Measurements from ENCODE around the gene OPN4. TPM values are rescaled to one million over a fixed set of nuclear protein-coding genes. Genes with fewer than 3 reads are reported as not detected.
A peak's percentile ranks its signal among the peaks of the same experiment; 100 is the strongest.

OPN4 gene
- total RNA-seq, 1 donor from 2014 or later, result not detected

DNA sequence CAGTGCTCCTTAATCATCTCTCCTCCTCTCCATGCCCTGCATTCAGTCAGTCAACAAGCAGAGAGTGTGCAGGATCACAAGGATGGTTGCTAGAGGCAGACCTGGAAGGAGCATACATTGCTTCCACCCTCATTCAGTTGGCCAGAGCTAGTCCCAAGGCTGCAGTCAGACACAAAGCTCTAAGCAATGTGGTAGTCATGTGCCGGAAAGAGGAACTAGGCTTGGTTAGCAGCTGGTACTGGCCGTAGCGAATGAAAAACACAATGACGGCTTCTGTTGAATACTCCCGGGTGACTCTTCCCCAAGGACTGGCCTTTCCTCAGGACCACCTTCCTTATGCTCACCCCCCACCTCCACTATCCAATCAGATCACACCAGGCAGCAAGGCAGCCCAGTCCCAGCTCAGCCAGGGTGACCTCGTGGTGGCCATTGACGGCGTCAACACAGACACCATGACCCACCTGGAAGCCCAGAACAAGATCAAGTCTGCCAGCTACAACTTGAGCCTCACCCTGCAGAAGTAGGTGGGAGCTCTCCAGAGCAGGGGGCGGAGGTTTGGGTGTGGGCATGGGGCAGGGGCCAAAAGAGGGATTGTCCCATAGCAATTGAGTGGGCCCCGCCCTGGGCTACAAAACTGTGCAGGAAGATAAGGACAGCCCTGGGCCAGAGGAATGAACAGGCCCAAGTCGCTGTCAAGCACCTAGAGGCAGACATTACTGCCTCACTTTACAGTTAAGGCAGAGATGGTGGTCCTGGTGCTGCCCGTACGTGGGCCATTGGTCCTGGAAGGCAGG lies 24.8 kb downstream of the OPN4 start:
- DNase-seq (ENCODE audit: low read depth), result no peak

DNA sequence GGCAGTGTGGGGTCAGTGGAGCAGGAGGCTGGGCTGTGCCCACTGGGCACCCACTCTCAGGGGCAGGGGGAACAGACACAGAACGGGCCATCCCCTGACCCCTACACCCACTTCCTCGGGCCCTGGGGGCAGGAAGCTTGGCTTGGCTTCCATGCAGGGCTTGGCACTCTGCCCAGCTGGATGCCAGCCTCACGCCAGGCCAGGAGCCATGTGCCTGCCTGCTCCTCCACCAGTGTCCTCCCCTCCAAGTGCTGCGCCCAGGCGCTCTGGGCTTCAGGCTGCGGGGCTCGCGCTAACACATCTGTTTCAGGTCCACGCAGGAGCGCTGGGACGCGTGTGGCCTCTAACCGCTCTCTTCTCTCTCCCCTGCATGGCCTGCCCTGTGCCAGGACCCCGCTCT lies 26.7 kb downstream of the OPN4 start:
- DNase-seq (ENCODE audit: low read depth), result no peak

DNA sequence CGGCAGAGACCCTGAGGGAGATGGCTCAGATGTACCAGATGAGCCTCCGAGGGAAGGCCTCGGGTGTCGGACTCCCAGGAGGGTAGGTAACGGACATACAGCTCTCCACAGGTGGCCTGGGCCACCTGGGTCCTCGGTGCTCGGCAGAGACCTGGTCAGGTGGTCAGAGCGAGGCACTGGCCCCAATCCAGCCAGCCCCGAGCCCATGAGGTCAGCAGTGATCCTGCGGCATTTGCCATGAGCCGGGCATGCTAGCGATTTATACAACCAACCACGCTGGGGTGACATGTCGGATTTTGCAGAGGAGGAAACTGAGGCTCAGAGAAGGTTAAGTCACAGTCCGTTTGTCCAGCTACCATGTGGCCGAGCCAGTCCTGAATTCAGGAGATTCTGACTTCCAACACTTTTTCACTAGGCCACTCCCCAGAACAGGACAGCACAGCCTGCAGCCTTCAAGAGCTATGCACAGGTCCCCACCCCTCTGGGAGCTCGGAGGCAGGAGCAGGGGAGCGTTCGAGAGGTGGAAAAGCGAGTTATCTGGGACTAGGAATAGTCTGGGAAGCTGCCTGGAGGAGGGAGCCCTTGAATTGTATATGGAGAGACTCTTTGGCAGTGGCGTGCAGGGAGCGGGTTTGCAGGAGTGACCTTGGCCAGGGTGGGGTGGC lies 27.5 kb downstream of the OPN4 start:
- DNase-seq (ENCODE audit: low read depth), result no peak

DNA sequence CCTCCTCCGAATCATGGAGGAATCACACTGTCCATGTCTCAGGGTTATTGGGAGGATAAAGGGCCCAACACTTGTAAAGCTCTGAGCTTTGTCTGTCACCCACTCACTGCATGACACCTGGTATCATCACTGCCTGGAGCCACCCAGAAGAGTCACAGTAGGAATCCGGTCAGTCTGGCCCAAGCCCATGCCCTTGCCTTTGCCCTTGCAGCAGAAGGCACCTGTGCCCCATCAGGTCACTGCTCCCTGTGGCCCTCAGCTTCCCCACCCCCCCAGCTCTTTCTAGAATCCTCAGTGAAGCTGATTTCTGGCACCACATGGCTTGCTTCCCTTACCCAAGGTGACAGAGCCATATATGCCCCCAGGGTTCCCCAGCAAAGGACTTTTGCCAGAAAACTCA lies 28.3 kb downstream of the OPN4 start:
- no peak for DNase-seq (ENCODE audit: low read depth)

DNA sequence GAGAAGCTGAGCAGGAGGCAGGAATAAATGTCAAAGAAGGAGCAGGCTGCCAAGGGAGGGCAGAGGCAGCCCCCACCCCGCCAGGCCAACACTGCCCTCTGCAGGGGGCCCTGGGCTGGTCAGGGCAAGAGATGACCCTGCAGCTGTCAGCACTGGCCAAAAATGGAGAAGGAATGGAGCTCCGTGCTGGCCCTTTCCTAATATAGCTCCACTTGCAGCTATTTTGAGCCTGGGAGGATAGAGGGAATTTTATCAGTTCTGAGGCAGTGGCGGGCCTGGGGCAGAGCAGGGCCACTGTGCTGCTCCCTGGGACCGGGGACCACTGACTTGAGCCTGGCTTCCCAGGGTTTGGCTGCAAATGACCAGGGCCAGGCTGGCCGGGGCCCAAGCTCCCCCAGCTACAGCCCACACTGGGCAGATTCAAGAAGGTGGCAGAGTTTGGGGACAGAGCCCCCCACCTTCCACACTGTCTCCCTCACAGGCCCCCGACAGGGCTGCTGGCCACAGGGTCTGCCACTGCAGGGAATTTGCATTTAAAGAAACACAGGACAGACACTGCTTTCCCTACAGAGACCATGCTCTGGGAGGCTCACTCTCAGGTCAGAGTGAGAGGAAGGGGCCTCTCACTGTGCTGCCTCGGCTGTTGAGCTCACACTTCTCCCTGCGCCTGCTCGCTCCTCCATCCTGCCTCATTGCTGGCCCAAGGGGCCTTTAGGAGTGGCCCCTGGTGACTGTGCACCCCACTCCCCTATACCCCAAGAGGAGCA lies 30.2 kb downstream of the OPN4 start:
- no peak for DNase-seq (ENCODE audit: low read depth)

DNA sequence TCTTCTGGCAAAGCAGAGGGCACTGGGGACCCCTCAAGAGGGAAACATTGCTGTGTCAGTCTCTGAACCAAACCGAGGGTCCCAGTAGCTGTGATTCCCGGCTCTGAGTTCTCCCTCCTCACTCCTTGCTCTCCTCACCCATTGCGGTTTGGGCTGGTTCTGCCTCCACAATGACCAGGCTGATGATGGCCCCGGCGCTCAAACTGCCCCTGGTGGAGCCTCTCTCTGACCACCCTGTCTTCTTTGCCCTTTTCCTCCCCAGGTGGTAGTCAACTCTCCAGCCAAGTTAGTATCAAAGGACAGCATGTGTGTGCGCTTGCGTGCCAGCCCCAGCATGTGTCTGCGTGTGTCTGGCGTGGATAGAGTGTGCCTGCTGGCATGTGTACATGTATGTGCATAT lies 31.1 kb downstream of the OPN4 start:
- DNase-seq (ENCODE audit: low read depth), result no peak

DNA sequence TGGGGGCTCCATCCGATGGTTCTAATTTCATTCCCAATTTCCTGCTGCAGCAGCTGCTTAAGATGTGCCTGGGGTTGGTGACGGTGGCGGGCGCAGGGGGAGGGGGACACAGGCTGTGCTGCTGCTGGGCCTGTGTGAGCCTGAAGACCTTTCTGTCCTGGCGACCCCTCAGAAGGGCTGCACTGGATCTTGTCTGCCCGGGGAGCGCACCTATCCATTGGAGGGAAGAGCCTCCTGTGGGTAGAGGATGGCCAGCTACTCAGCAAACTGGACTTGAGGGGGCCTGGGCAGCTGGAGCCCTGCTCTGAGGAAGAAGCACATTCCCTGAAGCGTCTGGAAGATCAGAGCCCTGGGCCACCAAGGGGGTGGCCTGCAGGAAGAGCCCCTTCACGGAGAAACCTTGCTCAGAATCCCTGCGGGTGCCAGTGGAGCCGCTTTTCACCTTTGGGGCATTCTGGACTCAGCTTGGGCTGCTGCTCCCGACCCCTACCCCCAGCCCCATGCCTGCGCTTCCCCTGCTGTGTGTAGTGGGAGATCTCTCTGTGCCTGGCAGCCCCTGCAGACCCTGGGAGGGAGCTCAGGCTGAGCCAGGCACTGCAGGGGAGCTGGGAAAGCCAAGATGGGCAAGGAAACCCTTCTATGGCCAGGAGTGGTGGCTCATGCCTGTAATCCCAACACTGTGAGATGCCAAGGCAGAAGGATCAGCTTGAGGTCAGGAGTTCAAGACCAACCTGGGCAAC lies 31.7 kb downstream of the OPN4 start:
- no peak for DNase-seq (ENCODE audit: low read depth)

DNA sequence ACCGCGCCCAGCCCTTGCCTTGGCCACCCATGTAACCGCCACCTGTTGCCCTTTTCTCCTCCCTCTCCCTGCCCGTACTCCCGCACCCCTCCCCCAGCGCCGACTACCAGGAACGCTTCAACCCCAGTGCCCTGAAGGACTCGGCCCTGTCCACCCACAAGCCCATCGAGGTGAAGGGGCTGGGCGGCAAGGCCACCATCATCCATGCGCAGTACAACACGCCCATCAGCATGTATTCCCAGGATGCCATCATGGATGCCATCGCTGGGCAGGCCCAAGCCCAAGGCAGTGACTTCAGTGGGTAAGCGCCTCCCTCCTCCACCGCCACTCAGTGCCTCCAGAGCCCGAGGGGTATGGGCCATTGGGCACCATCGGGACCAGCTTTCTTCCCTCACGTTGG lies 32.6 kb downstream of the OPN4 start:
- DNase-seq (ENCODE audit: low read depth), result no peak

DNA sequence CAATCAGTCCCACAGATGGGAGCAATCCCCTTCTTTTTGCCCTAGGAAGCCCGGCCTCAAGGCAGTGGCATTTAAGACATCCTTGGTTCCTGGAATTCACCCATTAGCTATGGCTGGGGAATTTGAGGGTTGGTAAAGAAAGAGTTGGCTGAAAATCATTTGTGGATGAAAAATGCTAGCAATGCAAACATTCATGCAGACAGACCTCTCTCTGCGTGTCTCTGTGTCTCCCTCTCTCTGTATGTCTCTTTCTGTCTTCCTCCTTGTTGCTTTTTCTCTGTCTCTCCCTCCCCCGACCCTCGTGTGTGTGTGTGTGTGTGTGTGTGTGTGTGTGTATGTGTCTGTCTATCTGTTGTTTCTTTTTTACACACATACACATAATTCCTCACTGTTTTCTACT lies 33.4 kb downstream of the OPN4 start:
- DNase-seq (ENCODE audit: low read depth), result peak; percentile 48

DNA sequence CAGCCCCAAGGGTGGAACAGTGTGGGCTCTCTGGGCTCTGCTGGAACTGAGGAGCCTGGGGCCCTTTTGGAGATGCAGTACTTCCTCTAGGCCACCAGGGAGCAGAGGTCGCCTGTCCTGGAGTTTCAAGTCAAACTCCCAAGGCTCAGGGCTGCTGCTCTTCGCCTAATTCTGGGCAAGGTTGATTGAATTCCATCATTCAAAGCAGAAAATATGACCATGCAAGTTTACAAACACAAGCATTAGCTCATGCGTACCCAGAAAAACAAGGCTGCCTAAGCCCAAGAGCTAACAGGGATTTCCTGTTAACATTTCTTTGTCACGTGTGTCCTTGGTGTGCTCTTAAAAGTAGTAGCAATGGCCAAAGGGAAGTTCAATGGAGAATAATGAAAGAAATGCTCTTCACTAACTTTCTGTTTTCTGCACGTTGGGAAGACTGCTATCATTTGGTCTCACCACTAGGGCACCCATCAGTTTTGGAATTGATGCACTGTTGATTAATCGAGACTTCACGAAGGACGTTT lies 34.1 kb downstream of the OPN4 start:
- peak; percentile 52 for DNase-seq (ENCODE audit: low read depth)

DNA sequence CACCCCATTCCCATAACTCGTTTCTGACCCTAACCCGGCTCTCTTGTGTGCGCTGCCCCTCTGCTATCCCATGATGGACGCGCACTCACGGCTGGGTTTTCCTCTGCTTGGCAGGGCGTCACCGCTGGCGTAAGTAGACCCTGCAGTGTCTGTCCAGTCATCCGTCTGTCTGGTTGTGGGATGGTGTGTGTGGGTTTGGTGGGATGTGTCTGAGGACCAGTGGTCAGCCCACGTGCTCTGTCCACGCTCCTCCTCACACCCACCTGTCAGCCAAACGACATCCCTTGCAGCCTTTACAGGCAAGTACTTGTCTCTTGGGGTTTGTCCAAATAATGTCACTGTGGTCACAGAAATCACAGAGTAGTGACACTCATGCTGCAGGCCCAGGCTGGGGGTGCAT lies 34.8 kb downstream of the OPN4 start:
- DNase-seq (ENCODE audit: low read depth), result no peak

DNA sequence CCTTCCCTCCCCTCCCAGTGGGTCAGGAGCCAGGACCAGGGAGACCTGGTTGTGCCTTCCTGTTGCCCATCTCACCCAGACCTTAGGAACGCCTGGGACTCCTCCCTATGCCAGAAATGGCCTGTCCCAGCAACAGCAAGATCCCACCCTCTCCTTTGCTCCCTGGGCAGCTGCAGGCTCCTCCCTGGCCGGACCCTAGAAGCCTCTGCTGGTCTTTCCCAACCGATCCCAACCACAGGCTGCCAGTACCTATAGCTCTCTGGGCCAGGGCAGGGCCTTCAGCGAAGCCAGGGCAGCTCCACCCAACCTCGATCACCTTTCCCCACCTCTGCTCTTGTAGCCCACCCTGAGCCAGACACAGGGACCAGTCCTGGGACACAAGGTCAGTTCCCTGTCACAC lies 35.9 kb downstream of the OPN4 start:
- DNase-seq (ENCODE audit: low read depth), result no peak

DNA sequence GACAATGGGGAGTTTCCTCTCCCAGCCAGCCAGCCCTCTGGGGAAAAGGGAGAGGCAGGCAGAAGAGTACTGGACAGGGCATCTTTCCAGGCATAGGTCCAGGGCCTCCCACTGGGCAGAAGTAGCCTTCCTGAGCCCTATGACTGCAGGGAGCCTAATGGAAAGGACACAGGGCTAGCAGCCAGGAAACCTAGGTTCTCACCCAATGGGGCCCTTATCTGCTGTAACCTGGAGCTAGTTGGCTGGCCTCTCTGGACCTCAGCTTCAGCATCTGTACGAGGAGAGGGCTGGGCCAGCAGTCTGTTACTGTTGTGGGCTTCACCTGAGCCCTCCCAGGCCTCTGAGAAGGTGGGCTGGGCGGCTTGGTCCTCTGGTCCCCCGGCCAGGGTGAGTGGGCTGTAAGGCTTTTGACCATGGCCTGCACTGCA lies 36.3 kb downstream of the OPN4 start:
- no peak for DNase-seq (ENCODE audit: low read depth)

DNA sequence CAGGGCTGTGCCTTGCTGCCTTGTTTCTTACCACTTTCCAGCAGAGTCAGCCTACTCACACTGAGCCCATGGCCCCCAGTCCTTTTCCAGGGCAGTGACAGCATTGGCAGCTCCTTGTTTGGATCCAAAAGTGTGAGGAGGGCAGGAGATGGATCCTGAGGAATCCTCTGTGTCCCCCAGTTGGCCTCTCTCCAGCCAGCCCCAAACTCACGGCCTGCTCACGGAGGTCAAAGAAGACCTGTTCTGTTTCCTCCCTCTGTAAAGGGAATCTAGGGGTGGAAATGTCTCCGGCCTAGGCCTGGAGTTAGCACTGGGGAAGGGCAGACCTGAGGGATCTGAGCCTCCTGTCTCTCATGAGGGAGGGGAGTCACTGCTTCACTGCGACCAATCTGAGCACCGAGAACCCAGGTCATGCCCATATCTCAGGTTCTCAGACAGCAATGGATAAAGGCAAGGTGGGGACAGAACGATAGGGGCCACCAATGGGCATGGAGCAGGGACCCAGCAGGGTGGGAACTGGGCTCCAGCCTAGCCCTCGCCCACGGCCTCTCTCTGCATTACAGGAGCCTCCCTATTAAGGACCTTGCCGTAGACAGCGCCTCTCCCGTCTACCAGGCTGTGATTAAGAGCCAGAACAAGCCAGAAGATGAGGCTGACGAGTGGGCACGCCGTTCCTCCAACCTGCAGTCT lies 37.1 kb downstream of the OPN4 start:
- DNase-seq (ENCODE audit: low read depth), result no peak

DNA sequence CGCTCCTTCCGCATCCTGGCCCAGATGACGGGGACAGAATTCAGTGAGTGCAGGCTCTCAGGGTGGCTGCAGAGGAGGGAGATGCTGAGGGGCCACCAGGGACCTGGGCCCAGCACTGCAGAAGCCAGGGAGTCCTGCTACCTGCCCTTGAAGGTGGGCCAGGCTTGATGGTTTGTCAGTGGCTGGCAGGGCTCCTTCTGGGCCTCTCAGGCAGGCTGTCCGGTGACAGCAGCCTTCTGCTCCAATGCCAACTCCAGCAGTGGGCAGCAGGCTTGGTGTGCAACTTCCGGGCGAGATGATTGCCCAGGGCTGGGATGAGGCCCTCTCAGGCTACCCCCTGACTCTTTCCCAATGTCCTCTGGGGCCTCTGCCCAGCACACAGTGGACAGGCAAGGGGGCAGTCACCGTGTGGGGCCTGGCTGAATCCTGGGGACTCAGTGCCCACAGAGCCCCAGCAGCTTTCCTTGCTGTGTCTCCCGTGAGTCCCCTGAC lies 37.7 kb downstream of the OPN4 start:
- DNase-seq (ENCODE audit: low read depth), result no peak

DNA sequence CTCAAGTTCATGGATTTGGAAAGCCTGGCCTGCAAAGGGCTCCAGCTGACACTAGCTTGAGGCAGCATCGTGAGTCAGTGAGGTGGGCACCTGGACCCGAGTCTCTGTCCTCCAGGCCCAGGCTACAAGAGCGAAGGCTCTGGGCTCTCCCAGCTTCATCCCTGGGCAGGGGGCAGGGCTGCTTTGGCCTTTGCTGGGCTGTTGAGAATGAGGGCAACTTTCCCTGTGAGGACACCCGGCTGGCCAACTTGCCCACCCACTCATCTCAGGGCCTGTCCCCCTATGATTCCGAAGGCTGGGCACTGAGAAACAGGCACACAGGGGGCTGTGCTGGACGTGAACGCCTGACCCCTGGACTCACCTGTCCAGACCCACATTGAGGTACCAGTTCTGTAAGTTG lies 38.3 kb downstream of the OPN4 start:
- DNase-seq (ENCODE audit: low read depth), result no peak

DNA sequence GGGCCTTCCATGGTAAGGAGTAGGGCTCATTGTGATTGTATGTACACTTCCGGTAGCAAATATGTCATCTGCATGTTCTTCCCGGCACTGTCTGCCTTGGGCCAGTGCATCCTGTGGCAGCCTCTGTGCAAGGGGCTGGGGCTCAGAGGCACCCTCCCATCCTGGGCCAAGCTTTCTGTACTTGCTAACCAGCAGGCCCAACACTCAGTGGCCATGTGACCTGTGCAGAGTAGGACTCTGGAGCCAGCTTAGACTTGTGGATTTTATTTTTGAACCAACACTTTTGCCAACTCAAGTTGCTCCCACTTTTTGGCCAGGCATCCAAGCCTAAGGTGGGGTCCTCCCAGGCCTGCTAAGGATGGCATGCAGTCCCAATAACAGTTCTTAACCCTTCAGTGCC lies 38.9 kb downstream of the OPN4 start:
- no peak for DNase-seq (ENCODE audit: low read depth)

DNA sequence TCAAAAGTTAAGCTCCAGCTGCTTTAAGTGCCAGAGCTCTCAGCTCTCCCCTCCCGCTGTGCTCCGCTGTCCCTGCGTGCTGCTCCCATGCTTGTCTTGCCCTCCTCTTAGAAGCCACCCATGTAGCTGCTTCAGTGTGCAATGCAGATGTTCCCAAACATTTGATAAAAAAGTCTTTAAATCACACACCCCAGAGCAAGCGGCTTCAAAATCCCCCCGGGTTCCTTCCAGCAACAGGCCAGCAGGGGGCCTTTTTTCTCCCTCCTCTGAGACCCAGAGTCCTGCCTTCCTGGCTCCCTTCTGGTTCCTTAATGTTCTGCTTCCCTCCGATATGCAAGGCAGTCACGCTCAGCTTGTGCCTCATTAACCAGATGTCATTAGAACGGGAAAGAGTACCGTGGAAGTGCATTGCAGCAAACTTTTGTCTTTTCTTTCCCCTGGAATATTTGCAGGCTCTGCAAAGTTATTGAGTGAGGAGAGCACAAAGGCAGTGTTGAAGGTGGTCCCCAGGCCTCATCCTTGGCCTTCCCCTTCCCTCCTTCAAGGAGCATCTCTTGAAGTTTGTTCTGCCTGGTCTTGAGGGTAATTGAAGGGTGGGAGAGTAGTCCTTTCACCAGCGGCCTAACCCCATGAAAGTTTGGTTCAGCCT lies 39.5 kb downstream of the OPN4 start:
- DNase-seq (ENCODE audit: low read depth), result peak; percentile 69

DNA sequence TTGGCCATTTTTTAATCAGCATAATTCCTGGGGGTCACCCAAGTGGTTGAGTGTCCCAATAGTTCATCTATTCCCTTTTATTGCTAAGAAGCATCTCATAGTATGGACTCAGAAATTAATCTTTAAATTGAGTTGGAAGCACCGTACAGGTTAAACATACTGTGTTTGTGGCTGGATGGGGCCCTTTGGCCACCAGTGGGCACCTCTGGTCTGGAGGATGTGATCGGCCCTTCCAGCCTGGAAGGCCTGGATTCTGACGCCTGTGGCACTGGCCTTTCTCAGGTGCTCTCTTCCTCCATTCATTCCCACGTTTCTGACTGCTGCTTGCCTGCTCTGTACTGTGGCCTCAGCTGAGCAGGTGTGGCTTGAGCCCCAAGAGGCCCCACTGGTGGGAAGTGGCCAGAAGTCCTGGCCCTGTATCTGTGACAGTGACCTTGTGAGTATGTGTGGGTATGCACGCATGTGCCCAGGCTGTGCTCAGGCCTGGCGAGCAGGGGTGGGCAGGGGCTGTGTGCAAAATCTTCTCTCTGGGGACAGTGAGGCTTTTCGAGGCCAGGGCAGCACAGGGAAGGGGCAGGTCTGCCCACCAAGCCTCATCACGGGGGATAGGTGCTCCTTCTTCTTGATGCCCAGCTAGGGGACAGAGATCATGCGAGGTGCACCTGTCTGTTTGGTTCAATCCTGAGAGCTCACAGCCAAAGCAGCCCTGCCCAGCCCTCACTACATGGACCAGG lies 44.0 kb downstream of the OPN4 start:
- no peak for DNase-seq (ENCODE audit: low read depth)

DNA sequence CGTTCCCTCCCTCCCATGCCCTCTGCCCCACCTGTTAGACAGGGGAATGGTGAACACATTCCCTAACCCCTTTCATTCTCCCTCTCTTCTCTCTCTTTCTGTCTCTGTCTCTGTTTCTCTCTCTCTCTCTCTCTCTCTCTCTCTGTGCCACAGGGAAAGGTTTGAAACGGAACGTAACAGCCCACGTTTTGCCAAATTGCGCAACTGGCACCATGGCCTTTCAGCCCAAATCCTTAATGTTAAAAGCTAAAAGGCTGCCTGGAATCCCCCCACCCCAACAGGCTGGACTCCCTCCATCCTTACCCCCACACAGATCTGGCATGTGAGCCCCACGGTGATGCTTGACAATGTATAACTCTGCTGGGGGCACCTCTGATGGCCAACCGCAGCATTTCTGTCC lies 44.8 kb downstream of the OPN4 start:
- no peak for DNase-seq (ENCODE audit: low read depth)

Data from renal cortical epithelial cell (primary cell).